WTC11 (cell line): ENCODE data around the gene TOM1L2. TPM values are rescaled to one million over a fixed set of nuclear protein-coding genes. Genes with fewer than 3 reads are reported as not detected.

Experiments used
- ATAC-seq: fragments of 200-7000 bp; cut with Tn5 transposase; 2 replicates; pipeline ENCODE4 v1.10.0; 2021; ENCODE audit warnings: mild to moderate bottlenecking, moderate library complexity
- CTCF ChIA-PET: fragments of 300-600 bp; sonication (Branson Sonifier 250); formaldehyde crosslinking; loops from one replicate; lab custom pipeline; 2021; ENCODE audit warnings: antibody characterized with exemption; lab: Charles Lee
- POLR2A ChIA-PET: fragments of 350-600 bp; sonication (Branson Sonifier 250); formaldehyde crosslinking; loops from one replicate; lab custom pipeline; 2021; ENCODE audit warnings: antibody characterized with exemption; lab: Charles Lee
- DNase-seq: peaks from one replicate; pipeline ENCODE4 v3.0.0; 2021; ENCODE audit warnings: low spot score
- H3K27ac Mint-ChIP-seq: 2 replicates; pipeline ENCODE4 v1.8.0; 2021; ENCODE audit warnings: mixed read lengths
- H3K27me3 Mint-ChIP-seq: 2 replicates; pipeline ENCODE4 v1.8.0; 2021; ENCODE audit warnings: low read depth, mild to moderate bottlenecking, moderate library complexity, mixed read lengths
- H3K36me3 Mint-ChIP-seq: 2 replicates; pipeline ENCODE4 v1.8.0; 2021; ENCODE audit warnings: mixed read lengths
- H3K4me1 Mint-ChIP-seq: 2 replicates; pipeline ENCODE4 v1.8.0; 2022; ENCODE audit warnings: mixed read lengths
- H3K4me3 Mint-ChIP-seq: 2 replicates; pipeline ENCODE4 v1.8.0; 2021; ENCODE audit warnings: mild to moderate bottlenecking, moderate library complexity, mixed read lengths
- H3K9me3 Mint-ChIP-seq: 2 replicates; pipeline ENCODE4 v1.8.0; 2021; ENCODE audit warnings: mixed read lengths
- CREM ChIP-seq: sonication (generic); formaldehyde crosslinking; IDR thresholded peaks from 2 replicates; pipeline ENCODE4 v1.8.1; 2022; ENCODE audit warnings: mild to moderate bottlenecking, missing genetic modification reagents, moderate library complexity
- ELF4 ChIP-seq: sonication (generic); formaldehyde crosslinking; IDR thresholded peaks from 2 replicates; pipeline ENCODE4 v1.8.1; 2022; ENCODE audit warnings: low read depth, mild to moderate bottlenecking, moderate library complexity, missing genetic modification reagents
- FOXJ3 ChIP-seq: sonication (generic); formaldehyde crosslinking; IDR thresholded peaks from 2 replicates; pipeline ENCODE4 v1.9.0; 2021; ENCODE audit warnings: missing genetic modification reagents, mild to moderate bottlenecking, borderline replicate concordance
- FOXP1 ChIP-seq: sonication (generic); formaldehyde crosslinking; IDR thresholded peaks from 2 replicates; pipeline ENCODE4 v1.8.0; 2022; ENCODE audit warnings: missing genetic modification reagents, mild to moderate bottlenecking, moderate library complexity, borderline replicate concordance
- GABPB1 ChIP-seq: sonication (generic); formaldehyde crosslinking; IDR thresholded peaks from 2 replicates; pipeline ENCODE4 v1.8.1; 2023; ENCODE audit warnings: mild to moderate bottlenecking, missing genetic modification reagents
- JAZF1 ChIP-seq: fragments of 250-450 bp; sonication (Bioruptor Pico); IDR thresholded peaks from 2 replicates; pipeline ENCODE4 v1.9.0; 2021; ENCODE audit warnings: moderate library complexity, mild to moderate bottlenecking, inconsistent platforms
- NR2C2 ChIP-seq: sonication (generic); formaldehyde crosslinking; IDR thresholded peaks from 2 replicates; pipeline ENCODE4 v1.8.0; 2022; ENCODE audit warnings: mild to moderate bottlenecking, missing genetic modification reagents
- RELA ChIP-seq: sonication (generic); formaldehyde crosslinking; IDR thresholded peaks from 2 replicates; pipeline ENCODE4 v1.8.1; 2022; ENCODE audit warnings: missing genetic modification reagents, mild to moderate bottlenecking, borderline replicate concordance
- SOX15 ChIP-seq: fragments of 250-450 bp; sonication (Bioruptor Pico); IDR thresholded peaks from 2 replicates; pipeline ENCODE4 v1.9.0; 2021; ENCODE audit warnings: mild to moderate bottlenecking
- ZBTB21 ChIP-seq: sonication (generic); formaldehyde crosslinking; IDR thresholded peaks from 2 replicates; pipeline ENCODE4 v1.8.1; 2023; ENCODE audit warnings: mild to moderate bottlenecking, missing genetic modification reagents, borderline replicate concordance
- ZNF263 ChIP-seq: sonication (generic); formaldehyde crosslinking; IDR thresholded peaks from 2 replicates; pipeline ENCODE4 v1.8.1; 2022; ENCODE audit warnings: low read depth, mild to moderate bottlenecking, moderate library complexity, missing genetic modification reagents
- total RNA-seq: library from RNA; stranded (reverse); gene quantifications from 3 replicates; pipeline ENCODE4 v1.2.3, GENCODE V29; 2021
- TF ChIP-seq, protein P1 (sequence below): sonication (generic); formaldehyde crosslinking; conservative IDR thresholded peaks from 2 replicates; pipeline ENCODE4 v1.8.1; 2022; ENCODE audit warnings: mild to moderate bottlenecking, missing genetic modification reagents
- TF ChIP-seq, protein P2 (sequence below): sonication (generic); formaldehyde crosslinking; IDR thresholded peaks from 2 replicates; pipeline ENCODE4 v1.8.1; 2023; ENCODE audit warnings: mild to moderate bottlenecking, missing genetic modification reagents
- TF ChIP-seq, protein P3 (sequence below): sonication (generic); formaldehyde crosslinking; IDR thresholded peaks from 2 replicates; pipeline ENCODE4 v1.8.0; 2022; ENCODE audit warnings: mild to moderate bottlenecking, missing genetic modification reagents
- TF ChIP-seq, protein P4 (sequence below): fragments of 250-450 bp; sonication (Bioruptor Pico); IDR thresholded peaks from 2 replicates; pipeline ENCODE4 v1.9.0; 2021; ENCODE audit warnings: mild to moderate bottlenecking
- TF ChIP-seq, protein P5 (sequence below): sonication (generic); formaldehyde crosslinking; IDR thresholded peaks from 2 replicates; pipeline ENCODE4 v1.8.0; 2023; ENCODE audit warnings: missing genetic modification reagents, mild to moderate bottlenecking, borderline replicate concordance

The TOM1L2 gene
- total RNA-seq, 1 experiment from 2014 or later: 6.4 TPM

DNA sequence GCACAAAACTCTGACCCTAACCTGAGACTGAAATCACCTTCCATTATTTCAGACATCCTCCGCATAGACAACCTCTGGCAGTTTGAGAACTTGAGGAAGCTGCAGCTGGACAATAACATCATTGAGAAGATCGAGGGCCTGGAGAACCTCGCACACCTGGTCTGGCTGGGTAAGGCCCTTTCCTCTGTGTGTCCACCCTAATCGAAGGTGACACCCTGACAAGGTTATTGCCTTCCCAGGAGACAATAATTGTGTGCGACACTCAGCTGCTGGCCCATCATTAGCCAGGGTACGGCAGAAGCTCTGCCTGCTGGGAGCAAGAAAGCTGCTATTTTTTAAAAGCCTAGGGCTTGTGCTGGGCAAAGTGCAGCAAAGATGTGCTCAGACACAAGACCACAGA is 11.6 kb upstream of the TOM1L2 start:
- CTCF ChIA-PET: interaction anchor here (1.0 to 1.5 kb wide), 2 partner anchors 10 to 11 kb away, joined by 5 to 9 read pairs; partner anchors contain the start of genes DRC3 and TOM1L2
- no peak overlapping the region for H3K4me3 Mint-ChIP-seq
- H3K9me3 Mint-ChIP-seq: no peaks in the 10 kb centered on the region

DNA sequence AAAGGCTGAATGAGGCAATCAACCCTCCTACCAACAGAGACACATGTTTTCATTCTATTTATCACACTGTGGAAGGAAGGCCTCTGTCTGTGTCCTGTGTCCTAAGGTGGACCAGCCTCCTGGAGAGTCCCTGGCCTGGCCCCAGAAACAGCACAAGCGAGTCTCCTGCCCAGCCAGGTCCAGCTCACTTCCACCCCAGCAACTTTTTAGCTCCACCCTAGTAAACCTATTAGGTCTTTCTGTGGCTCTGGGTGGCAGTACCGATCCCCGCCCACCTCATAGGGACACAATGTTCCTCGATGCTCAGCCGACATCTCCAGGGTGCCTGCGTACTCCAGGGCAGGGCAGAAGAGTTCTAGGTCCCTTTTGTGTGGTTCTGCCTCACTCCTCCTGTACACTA is 11.2 kb upstream of the TOM1L2 start:
- Mint-ChIP-seq H3K27me3 (no peaks in the 10 kb centered on the region), H3K36me3 (no peaks in the 10 kb centered on the region), H3K4me3 (no peak overlapping the region), H3K27ac (no peak overlapping the region), H3K4me1 (no peaks in the 10 kb centered on the region), H3K9me3 (no peaks in the 10 kb centered on the region)
- no peak for TF ChIP-seq JAZF1 (CRISPR knock-in tag)
- TF ChIP-seq, protein P1, sequence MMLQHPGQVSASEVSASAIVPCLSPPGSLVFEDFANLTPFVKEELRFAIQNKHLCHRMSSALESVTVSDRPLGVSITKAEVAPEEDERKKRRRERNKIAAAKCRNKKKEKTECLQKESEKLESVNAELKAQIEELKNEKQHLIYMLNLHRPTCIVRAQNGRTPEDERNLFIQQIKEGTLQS (CRISPR knock-in tag): no peak
- TF ChIP-seq CREM (CRISPR knock-in tag): no peak
- TF ChIP-seq, protein P2, sequence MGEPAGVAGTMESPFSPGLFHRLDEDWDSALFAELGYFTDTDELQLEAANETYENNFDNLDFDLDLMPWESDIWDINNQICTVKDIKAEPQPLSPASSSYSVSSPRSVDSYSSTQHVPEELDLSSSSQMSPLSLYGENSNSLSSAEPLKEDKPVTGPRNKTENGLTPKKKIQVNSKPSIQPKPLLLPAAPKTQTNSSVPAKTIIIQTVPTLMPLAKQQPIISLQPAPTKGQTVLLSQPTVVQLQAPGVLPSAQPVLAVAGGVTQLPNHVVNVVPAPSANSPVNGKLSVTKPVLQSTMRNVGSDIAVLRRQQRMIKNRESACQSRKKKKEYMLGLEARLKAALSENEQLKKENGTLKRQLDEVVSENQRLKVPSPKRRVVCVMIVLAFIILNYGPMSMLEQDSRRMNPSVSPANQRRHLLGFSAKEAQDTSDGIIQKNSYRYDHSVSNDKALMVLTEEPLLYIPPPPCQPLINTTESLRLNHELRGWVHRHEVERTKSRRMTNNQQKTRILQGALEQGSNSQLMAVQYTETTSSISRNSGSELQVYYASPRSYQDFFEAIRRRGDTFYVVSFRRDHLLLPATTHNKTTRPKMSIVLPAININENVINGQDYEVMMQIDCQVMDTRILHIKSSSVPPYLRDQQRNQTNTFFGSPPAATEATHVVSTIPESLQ (CRISPR knock-in tag): no peak
- TF ChIP-seq FOXJ3 (CRISPR knock-in tag): no peak
- no peak for TF ChIP-seq ZNF263 (CRISPR knock-in tag)
- TF ChIP-seq SOX15: no peak
- TF ChIP-seq RELA (CRISPR knock-in tag): no peak
- no peak for TF ChIP-seq ELF4 (CRISPR knock-in tag)
- TF ChIP-seq NR2C2 (CRISPR knock-in tag): no peak
- TF ChIP-seq, protein P3, sequence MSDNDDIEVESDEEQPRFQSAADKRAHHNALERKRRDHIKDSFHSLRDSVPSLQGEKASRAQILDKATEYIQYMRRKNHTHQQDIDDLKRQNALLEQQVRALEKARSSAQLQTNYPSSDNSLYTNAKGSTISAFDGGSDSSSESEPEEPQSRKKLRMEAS (CRISPR knock-in tag): no peak
- TF ChIP-seq GABPB1 (CRISPR knock-in tag): no peak
- TF ChIP-seq, protein P4, sequence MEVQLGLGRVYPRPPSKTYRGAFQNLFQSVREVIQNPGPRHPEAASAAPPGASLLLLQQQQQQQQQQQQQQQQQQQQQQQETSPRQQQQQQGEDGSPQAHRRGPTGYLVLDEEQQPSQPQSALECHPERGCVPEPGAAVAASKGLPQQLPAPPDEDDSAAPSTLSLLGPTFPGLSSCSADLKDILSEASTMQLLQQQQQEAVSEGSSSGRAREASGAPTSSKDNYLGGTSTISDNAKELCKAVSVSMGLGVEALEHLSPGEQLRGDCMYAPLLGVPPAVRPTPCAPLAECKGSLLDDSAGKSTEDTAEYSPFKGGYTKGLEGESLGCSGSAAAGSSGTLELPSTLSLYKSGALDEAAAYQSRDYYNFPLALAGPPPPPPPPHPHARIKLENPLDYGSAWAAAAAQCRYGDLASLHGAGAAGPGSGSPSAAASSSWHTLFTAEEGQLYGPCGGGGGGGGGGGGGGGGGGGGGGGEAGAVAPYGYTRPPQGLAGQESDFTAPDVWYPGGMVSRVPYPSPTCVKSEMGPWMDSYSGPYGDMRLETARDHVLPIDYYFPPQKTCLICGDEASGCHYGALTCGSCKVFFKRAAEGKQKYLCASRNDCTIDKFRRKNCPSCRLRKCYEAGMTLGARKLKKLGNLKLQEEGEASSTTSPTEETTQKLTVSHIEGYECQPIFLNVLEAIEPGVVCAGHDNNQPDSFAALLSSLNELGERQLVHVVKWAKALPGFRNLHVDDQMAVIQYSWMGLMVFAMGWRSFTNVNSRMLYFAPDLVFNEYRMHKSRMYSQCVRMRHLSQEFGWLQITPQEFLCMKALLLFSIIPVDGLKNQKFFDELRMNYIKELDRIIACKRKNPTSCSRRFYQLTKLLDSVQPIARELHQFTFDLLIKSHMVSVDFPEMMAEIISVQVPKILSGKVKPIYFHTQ (CRISPR knock-in tag): no peak
- TF ChIP-seq FOXP1: no peak
- no peak for TF ChIP-seq ZBTB21 (CRISPR knock-in tag)
- DNase-seq (no peak), ATAC-seq (no peak)
- CTCF ChIA-PET: interaction anchor here (0.6 to 1.5 kb wide), 3 partner anchors 11 to 112 kb away, joined by 3 to 9 read pairs (median 5); partner anchors contain the start of genes DRC3 and TOM1L2
- POLR2A ChIA-PET: interaction anchor here (1.6 kb wide), 1 partner anchor 11 kb away, joined by 4 read pairs; the partner anchor contains the start of genes DRC3 and TOM1L2

More for the DNA sequence above, 11.6 kb upstream of the TOM1L2 start:
- TF ChIP-seq SOX15: no peak
- TF ChIP-seq, protein P5, sequence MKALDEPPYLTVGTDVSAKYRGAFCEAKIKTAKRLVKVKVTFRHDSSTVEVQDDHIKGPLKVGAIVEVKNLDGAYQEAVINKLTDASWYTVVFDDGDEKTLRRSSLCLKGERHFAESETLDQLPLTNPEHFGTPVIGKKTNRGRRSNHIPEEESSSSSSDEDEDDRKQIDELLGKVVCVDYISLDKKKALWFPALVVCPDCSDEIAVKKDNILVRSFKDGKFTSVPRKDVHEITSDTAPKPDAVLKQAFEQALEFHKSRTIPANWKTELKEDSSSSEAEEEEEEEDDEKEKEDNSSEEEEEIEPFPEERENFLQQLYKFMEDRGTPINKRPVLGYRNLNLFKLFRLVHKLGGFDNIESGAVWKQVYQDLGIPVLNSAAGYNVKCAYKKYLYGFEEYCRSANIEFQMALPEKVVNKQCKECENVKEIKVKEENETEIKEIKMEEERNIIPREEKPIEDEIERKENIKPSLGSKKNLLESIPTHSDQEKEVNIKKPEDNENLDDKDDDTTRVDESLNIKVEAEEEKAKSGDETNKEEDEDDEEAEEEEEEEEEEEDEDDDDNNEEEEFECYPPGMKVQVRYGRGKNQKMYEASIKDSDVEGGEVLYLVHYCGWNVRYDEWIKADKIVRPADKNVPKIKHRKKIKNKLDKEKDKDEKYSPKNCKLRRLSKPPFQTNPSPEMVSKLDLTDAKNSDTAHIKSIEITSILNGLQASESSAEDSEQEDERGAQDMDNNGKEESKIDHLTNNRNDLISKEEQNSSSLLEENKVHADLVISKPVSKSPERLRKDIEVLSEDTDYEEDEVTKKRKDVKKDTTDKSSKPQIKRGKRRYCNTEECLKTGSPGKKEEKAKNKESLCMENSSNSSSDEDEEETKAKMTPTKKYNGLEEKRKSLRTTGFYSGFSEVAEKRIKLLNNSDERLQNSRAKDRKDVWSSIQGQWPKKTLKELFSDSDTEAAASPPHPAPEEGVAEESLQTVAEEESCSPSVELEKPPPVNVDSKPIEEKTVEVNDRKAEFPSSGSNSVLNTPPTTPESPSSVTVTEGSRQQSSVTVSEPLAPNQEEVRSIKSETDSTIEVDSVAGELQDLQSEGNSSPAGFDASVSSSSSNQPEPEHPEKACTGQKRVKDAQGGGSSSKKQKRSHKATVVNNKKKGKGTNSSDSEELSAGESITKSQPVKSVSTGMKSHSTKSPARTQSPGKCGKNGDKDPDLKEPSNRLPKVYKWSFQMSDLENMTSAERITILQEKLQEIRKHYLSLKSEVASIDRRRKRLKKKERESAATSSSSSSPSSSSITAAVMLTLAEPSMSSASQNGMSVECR: no peak
- TF ChIP-seq, protein P3 (CRISPR knock-in tag): no peak
- POLR2A ChIA-PET: interaction anchor here (1.6 kb wide), 1 partner anchor 11 kb away, joined by 4 read pairs; the partner anchor contains the start of genes DRC3 and TOM1L2
- Mint-ChIP-seq H3K4me1 (no peaks in the 10 kb centered on the region), H3K27ac (no peak overlapping the region), H3K27me3 (no peaks in the 10 kb centered on the region), H3K36me3 (no peaks in the 10 kb centered on the region)
- DNase-seq (no peak), ATAC-seq (no peak)
